Stimulated activated CD8-positive, alpha-beta memory T cell treated with anti-CD3 and anti-CD28 coated beads, Interleukin-4, amount 100 ng/mL, for 1 hour (primary cell): ENCODE measurements around the gene IFITM10.
"Not testable (repeated sequence)": the region's sequence is repeated elsewhere in the genome, so short reads cannot be mapped to it uniquely, and the experiment has no call there.

Experiments used
- DNase-seq, 2 donors: peaks; one replicate each; pipeline ENCODE4 v3.0.0-alpha.2; 2020; ENCODE audit warnings: low read depth in 2 of 2, low spot score in 1 of 2

Gene IFITM10

DNA sequence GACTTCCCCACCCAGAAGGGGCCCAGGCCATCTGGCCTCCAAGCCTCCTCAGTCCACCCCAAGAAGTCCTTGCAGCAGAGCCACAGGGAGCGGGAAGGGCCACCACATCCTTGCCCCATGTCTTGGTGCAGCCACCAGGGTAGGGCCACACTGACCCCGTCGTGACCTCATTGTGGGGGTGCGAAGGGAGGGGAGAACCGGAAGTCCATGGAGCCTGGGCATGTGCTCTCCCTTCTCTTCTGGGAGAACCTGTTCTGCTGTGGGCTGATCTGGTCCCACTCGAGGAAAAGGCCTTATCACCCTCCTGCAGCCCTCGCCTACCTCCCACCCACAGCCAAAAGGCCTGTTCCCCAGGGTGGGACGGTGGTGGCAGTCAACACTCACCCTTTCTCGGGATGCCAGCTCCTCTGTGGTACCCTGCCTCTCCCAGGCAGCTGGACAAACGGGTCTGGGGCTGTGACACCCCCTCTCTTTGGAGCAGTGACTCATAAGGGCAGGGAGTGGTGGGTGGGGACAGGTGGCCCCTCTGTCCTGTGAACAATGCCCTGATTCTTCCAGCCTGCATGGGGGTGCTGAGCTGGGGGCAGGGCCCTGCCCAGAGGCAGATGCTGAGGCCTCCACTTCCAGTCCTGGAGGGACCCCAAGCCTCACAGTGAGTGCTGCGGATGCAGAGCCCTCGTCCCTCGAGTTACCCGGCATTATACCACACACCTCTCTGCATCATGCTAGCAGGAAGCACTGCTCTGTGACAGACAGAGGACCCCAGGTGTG lies 27.9 kb upstream of the IFITM10 start:
- DNase-seq = no peak

DNA sequence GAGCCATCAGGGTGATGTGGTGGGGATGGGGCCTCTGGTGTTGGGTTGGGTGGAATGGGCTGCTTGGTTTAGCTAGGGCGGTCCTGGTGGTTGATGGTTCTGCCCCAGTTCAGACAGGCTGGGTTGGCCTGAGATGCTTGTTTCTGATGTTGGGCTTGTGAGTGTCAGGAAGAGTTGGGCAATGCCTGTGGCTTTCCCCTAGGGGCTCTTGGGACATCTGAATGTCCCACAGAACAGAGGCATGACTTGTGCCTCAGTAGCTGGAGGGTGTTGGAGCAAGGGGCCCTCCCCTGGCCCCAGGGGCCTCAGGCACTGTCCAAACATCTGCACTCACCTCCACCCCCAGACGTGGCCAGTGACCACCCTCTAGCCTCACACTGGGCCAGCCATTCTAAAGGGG lies 27.3 kb upstream of the IFITM10 start:
- no peak for DNase-seq

DNA sequence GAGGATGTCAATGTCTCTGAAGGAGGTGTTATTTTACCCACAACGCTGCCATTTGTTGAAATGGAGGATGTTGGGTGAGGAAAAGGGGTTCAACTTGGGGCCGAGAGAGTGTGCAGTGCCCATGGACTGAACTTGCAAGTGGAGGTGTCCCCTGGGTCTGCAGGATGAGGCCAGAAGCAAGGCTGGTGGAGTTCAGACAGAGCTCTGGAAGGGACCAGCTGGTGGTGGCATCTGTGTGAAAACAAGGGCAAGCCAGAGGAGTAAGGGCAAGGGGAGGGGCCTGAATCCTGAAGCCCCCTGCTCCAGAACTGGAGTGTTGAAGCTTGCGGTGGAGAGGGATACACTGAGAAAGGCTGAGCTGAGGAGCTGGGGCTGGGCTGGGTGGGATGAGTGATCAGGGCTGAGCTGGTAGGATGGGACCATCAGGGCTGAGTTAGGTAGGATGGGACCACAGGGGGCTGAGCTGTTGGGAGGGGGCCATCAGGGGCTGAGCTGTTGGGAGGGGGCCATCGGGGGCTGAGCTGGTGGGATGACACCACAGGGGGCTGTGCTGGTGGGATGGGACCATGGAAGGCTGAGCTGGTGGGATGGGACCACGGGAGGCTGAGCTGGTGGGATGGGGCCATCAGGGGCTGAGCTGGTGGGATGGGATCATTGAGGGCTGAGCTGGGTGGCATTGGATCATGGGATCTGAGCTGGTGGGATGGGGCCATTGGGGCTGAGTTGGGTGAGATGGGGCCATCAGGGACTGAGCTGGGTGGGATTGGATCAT lies 26.7 kb upstream of the IFITM10 start:
- no peak for DNase-seq

DNA sequence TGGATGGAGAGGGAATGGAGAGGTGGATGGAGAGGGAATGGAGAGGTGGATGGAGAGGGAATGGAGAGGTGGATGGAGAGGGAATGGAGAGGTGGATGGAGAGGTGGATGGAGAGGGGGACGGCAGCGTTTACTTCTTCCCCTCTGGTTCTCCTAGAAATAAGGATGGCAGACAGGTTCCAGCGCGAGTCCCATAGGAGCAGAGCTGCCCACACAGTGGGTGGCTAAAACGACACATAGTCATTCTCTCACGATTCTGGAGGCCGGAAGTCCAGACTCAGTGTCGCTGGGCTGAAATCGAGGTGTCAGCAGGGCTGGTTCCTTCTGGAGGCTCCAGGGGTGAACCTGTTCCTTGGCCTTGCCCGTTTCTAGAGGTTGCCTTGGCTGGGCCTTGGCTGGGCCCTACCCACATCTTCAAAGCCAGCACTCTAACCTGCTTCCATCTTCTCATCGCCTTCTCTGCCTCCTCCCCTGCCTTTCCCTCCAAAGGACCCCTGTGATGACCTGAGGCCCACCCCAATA lies 26.0 kb upstream of the IFITM10 start:
- DNase-seq = no peak

DNA sequence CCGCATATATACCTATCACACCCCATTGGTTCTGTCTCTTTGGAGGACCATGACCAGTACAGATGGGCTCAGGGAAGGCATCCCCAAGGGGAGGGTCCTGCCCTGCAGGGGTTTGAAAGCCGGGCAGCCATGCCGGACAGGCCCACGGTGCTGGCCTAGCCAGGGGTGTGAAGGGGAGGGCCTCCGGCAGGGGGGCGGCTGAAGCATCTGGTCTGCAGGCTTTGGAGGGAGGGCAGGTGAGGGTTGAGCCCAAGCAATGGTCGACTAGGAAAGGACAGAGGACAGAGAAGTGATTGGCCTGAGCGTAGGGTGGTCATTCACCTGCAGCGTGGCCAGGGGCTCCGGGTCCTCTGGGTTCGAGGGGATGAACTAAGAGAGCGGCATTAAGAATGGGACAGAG lies 24.5 kb upstream of the IFITM10 start:
- DNase-seq = no peak

DNA sequence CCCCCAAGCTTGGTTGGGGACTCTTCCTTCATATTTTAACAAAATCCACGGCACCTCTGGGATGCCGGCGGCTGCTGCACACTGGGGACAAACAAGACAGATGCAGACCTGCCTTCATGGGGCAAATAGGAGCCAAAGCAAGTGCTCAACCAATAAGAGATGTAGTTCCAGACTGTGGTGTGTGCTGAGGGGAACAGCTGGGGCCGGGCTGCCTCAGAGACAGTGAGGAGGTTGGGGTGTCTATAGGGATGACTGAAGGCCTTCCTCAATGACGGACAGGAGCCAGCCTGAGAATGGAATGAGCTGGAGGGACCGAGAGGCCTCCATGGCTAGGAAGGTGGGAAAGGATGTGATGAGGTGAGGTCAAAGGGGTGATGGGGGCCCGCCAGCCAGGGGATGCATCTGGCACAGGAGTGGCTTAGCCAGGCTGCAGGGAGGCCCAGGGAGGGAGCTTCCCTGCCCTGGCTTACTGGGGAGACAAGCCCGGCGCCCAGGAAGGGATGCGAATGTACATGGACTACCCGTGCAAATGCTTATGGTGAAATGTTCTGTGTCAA lies 23.7 kb upstream of the IFITM10 start:
- DNase-seq = no peak

DNA sequence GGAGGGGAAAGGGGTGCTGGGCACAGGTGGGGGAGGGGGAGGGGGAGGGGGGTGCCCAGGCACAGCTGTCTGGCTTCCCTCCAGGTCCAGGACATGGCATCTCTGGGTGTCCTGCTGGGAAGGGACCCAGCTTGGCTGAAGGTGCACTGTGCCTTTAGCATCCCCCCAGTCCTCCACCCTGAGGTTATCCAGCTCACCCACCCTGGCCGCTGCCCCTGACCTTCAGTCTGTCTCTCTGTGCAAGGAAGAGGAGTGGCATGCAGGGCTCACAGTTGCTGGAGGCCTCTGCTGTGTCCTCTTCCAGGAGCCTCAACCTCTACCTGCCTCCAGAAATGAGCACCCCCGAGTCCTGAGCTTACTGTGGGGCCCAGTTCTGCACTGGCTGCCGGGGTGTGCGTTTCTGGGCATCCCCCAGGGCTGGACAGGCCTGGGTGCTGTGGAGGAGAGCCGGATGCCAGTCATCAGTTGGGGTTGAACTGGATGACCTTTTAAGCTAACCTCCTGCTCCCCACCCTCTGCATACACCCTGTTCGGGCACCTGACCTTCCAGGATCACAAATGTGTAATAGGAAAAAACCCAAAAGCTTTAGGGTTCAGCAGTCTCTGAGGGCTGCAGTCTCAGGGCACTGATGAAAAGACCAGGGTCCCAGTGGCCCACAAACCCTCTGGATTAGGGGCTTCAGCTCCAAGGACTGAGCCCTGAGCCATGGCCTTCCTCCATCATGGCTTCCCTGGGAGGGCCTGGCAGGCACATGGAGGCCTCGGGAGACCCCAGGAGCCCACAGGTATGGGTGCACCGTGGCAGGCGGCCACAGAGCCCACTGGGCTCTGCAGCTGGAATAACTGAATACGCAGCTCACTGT lies 23.0 kb upstream of the IFITM10 start:
- DNase-seq = no peak

DNA sequence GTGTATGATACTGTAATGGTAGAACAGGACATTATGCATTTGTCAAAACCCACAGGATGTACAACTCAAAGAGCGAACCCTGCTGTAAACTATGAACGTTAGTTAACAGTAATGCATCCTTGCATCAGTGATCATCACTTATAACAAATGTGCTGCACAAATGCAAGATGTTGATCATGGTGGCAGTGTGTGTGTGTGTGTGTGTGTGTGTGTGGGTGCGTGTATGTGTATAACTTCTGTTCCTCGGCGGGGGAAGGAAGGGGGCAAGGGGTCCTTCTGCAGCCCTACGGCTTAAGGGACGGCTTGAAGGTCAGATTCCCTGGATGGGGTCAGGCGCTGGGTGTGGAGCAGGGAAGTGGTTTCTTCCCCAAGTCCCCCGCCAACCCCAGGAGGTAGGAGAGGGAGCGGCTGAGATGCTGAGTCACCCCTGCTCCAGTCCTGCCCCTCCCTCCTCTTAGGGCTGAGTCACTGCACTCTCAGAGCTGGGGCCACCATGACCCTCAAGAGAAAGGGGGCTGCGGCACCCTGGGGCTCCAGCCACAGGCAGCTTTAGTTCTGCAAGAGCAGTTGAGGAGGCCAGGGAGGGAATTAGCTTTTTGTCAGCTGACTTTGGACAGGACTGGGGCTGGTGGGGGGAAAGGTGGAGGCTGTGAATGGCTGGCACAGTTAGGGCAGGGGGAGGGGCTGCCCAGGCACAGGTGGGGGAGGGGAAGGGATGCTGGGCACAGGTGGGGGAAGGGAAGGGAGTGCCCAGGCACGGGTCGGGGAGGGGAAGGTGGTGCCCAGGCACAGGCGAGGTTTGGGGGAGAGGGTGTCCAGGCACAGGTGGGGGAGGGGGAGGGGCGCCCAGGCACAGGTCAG lies 22.1 kb upstream of the IFITM10 start:
- DNase-seq = peak in 1 of 2 donors; percentile 31

DNA sequence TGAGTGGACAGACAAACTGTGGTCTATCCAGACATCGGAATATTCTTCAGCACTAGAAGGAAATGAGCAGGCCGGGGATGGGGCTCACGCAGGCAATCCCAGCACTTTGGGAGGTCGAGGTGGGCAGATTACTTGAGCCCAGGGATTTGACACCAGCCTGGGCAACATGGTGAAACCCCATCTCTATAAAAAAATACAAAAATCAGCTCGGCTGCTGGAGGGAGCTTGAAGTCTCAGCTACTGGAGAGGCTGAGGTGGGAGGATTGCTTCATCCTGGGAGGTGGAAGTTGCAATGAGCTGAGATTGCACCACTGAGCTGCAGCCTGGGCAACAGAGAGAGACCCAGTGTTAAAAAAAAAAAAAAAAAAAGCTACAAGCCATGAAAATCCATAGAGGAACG lies 21.3 kb upstream of the IFITM10 start:
- DNase-seq = no peak

DNA sequence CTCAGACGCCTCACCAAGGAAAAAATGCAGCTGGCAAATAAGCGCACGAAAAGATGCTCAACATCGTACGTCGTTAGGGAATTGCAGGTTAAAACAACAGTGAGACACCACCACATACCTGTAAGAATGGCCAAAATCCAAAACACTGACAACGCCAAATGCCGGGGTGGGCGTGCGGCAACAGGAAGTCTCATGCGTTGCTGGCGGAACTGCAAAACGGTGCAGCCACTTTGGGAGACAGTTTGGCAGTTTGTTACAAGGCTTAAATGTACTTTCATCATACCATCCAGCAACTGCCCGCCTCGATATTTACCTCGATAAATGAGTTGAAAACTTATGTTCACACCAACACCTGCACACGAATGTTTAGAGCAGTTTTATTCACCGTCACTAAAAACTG lies 20.9 kb upstream of the IFITM10 start:
- DNase-seq = no peak

DNA sequence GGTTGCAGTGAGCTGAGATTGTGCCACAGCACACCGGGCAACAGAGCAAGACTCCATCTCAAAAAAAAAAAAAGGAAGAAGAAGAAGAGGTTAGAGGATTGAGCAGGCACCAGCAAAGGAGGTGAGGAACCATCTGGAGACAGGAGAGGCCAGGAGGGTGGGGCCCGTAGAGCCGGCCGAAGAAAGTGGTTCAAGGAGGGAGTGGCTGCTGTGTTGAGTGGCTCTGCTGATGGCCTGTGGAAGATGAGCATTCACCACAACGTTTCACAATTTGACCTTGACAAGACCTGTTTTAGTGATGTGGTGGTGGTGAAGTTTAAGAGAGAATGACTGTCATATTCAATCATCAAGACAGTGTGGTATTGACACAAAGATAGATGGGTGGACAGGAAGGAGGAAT lies 20.1 kb upstream of the IFITM10 start:
- no peak for DNase-seq

DNA sequence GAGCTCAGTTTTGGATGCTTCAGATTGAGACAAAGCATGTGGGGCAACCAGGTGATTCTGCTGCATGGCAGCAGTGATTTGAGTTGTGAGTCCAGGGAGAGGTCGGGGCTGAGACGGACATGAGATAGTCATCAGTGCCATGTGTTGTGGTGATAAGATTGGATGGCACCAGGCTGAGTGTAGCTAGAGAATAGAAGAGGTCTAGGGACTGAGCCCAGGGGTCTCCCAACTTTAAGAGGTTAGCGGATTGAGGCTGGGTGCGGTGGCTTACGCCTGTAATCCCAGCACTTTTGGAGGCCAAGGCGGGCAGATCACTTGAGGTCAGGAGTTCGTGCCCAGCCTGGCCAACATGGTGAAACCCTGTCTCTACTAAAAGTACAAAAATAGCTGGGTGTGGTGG lies 19.7 kb upstream of the IFITM10 start:
- no peak for DNase-seq

DNA sequence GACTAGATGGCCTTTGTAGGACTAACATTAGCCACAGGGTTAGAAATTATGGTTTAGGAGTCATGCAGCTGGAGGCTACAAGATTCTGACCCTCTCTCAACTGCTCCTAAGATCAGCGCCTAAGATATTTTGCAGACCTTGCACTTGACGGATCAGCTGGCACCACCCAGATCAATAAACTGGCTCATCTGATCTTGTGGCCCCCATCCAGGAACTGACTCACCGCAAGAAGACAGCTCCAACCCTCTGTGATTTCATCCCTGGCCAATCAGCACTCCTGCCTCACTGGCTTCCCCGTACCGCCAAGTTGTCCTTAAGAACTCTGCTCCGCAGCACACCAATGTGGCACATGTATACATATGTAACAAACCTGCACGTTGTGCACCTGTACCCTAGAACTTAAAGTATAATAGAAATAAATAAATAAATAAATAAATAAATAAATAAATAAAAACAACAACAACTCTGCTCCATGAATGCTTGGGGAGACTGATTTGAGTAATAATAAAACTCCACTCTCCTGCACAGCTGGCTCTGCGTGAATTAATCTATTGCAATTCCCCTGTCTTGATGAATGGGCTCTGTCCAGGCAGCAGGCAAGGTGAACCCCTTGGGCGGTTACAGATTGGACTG lies 19.0 kb upstream of the IFITM10 start:
- not testable (repeated sequence) for DNase-seq

DNA sequence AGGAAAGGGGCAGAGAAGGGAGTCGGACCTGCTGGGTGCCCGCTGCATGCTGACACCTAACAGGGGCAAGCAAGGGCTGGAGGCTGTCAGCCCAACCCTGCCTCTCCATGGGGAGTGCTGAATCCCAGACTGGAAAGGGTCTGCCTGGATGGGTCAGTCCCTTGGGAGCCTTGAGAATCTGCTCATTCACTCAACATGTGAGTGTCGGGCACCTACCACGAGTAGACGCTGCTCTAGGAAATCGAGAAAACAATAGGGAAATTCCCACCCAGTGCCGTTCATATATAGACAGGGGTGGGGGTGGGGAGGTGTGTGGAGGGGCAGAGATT lies 17.7 kb upstream of the IFITM10 start:
- DNase-seq = no peak

DNA sequence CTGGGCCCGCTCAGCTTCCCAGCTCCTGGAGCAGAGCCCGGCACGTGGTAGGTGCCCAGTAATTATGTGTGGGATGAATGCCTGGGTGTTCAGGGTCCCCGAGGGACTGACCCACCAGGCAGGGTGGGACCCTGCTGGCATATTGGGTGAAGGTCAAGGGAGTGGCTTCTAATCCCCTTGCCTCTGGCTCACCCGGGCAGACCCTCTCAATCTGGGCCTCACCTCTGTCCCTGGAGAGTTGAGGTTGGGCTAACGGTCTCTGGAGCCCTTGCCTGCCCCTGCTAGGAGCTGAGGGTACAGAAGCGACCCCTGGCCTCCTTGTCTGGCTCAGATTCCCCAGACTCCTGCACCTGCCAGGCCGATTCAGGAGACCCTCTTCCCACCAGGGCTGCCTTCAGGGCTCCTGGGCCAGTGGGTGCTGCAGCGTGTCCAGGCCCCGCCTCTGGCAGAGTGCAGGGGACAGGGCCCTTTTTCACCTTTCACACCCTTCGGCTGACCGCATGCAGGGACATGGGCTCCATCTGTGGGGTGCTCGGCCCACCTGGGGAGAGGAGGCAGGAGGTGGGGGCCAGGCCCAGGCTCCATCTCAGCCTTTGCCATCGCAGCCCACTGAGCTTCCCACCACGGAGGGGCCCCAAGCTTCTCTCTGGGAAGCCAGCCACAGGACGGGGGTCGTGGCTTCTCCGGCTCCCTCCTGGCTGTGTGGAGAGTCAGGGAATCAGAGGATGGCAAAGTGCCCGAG lies 17.2 kb upstream of the IFITM10 start:
- no peak for DNase-seq

DNA sequence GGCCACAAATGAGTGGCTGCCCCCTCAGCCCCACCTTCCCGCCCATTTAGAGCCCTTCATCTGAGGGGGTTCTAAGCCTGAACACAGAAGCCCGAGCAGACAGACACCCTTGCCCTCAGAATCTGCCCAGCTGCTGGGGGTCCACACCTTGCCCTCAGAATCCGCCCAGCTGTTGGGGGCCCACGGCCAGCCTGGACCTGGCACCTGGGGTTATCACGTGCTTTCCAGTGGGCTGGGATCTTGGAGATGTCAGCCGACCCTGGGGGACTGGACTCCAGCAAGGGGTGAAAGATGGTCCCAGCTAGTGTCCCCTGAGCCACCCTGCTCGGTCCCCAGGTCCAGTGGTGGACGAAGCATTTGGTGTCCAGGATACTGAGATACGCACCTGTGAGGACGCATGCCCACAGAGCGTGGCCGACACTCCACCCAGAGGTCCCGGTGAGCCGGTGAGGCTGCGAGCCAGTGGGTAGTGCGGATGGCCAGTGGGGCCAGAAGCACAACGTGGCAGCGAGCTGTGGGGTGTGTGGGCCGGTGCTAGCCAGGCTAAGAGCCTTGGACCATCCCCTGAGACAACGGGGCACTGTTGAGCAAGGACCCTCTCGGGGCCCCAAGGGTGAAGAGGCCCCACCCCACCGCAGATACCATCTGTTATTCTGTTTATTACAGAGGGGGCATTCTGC lies 16.5 kb upstream of the IFITM10 start:
- no peak for DNase-seq

DNA sequence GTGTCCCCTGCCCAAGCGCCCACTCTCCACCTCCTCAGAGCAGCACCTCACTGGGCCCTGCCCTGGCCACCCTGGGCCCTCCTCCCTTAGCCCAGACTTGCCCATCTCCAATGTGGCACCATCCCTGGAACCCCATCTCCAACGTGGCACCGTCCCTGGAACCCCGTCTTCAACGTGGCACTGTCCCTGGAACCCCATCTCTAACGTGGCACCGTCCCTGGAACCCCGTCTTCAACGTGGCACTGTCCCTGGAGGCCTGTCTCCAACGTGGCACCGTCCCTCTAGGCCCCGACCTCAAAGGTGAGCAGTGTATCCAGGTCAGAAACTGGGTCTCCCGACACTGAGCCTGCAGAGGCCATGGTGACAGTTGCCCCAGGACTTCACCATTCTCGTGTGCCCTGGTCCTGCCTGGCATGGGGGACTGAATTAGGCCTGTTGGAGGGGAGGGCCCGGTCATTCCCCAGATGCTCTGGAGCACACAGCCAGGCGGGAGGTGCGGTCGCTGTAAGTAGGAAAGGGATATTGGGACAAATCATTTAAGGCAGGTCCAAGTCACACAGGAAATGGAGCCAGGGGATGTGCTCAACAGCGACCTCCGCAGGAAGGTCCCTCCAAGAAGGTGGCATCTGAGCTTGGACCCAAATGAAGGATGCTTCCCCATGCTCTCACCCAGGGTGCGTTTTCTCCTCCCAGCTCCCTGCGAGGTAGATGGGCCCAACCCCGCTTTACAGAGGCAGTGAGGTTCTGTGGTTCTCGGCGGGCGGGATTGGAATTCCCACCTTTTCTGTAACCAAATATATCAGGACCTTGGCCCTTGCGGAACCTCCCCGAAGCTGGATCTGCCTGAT lies 15.7 kb upstream of the IFITM10 start:
- no peak for DNase-seq
